Activated CD4-positive, alpha-beta T cell treated with anti-CD3 and anti-CD28 coated beads, Interleukin-2, amount 50 U/mL, for 1 hour (primary cell): ENCODE results near the gene IFTAP.
A peak's percentile ranks its signal among the peaks of the same experiment; 100 is the strongest.
"Not testable (repeated sequence)": the region's sequence is repeated elsewhere in the genome, so short reads cannot be mapped to it uniquely, and the experiment has no call there.

Experiments
- DNase-seq: peaks from one replicate; pipeline ENCODE4 v3.0.0-alpha.2; 2020

The IFTAP gene

GRCh38 chr11:36657610-36658267 lies 63.4 kb downstream of the IFTAP start:
- no peak for DNase-seq

- not testable (repeated sequence) for DNase-seq
Measured at GRCh38 chr11:36661359-36661758, 67.1 kb downstream of the IFTAP start.

GRCh38 chr11:36672815-36673450 lies 78.6 kb downstream of the IFTAP start:
- no peak for DNase-seq

- not testable (repeated sequence) for DNase-seq
Measured at GRCh38 chr11:36679547-36679946, 85.2 kb downstream of the IFTAP start.

- no peak for DNase-seq
Measured at GRCh38 chr11:36683818-36684217, 89.5 kb downstream of the IFTAP start.

- peak; percentile 12 for DNase-seq
Measured at GRCh38 chr11:36684840-36685801, 90.8 kb downstream of the IFTAP start.

GRCh38 chr11:36688132-36688531 lies 93.8 kb downstream of the IFTAP start:
- no peak for DNase-seq

- no peak for DNase-seq
Measured at GRCh38 chr11:36688571-36689291, 94.4 kb downstream of the IFTAP start.

GRCh38 chr11:36689442-36689841 lies 95.1 kb downstream of the IFTAP start:
- DNase-seq, result no peak

- DNase-seq, result no peak
Measured at GRCh38 chr11:36692704-36693103, 98.4 kb downstream of the IFTAP start.

GRCh38 chr11:36693139-36693843 lies 99.0 kb downstream of the IFTAP start:
- DNase-seq, result no peak

- no peak for DNase-seq
Measured at GRCh38 chr11:36695111-36695510, 100.8 kb downstream of the IFTAP start.

GRCh38 chr11:36695571-36695970 lies 101.3 kb downstream of the IFTAP start:
- DNase-seq, result no peak

- no peak for DNase-seq
Measured at GRCh38 chr11:36696550-36696949, 102.2 kb downstream of the IFTAP start.

- no peak for DNase-seq
Measured at GRCh38 chr11:36699271-36699670, 105.0 kb downstream of the IFTAP start.

GRCh38 chr11:36700246-36700645 lies 105.9 kb downstream of the IFTAP start:
- DNase-seq, result no peak

GRCh38 chr11:36702330-36703054 lies 108.2 kb downstream of the IFTAP start:
- DNase-seq, result no peak

- DNase-seq, result no peak
Measured at GRCh38 chr11:36703055-36703404, 108.7 kb downstream of the IFTAP start.
